Esophagus muscularis mucosa (tissue), 4 donors: ENCODE results near the gene ZNF862. TPM values are rescaled to one million over a fixed set of nuclear protein-coding genes. Genes with fewer than 3 reads are reported as not detected.
A peak's percentile ranks its signal among the peaks of the same experiment; 100 is the strongest.

ENCODE experiments used
- DNase-seq: peaks from one replicate; pipeline ENCODE4 v3.0.0-alpha.2; 2017; ENCODE audit errors: extremely low spot score
- H3K27ac ChIP-seq, 4 donors: fragments of 200-600 bp; sonication (generic); replicated peaks in 1 of 4; 1 replicate in 3 of 4; 2 replicates in 1 of 4; pipeline ENCODE4 v1.5.1; 2016 to 2019; ENCODE audit warnings: mild to moderate bottlenecking in 1 of 4
- H3K27me3 ChIP-seq, 4 donors: fragments of 200-600 bp; sonication (generic); one replicate each; pipeline versions ENCODE4 v1.5.1 to v1.6.0; 2016 to 2019
- H3K36me3 ChIP-seq, 4 donors: fragments of 200-600 bp; sonication (generic); one replicate each; pipeline ENCODE4 v1.5.1; 2016 to 2019
- H3K4me1 ChIP-seq, 4 donors: fragments of 200-600 bp; sonication (generic); one replicate each; pipeline ENCODE4 v1.5.1; 2016 to 2019
- H3K4me3 ChIP-seq, 4 donors: fragments of 200-600 bp; sonication (generic); 1 replicate in 2 of 4; 2 replicates in 2 of 4; pipeline ENCODE4 v1.5.1; 2016 to 2019; ENCODE audit warnings: mild to moderate bottlenecking in 4 of 4, moderate library complexity in 1 of 4
- H3K9me3 ChIP-seq, 4 donors: fragments of 200-600 bp; sonication (generic); 1 replicate in 3 of 4; 2 replicates in 1 of 4; pipeline ENCODE4 v1.5.1; 2016 to 2019
- EP300 ChIP-seq: sonication (generic); formaldehyde crosslinking; IDR thresholded peaks from one replicate; pipeline ENCODE4 v1.6.1; 2017; ENCODE audit warnings: antibody characterized with exemption
- POLR2A ChIP-seq: fragments of 450-650 bp; IDR thresholded peaks from one replicate; pipeline ENCODE4 v1.6.1; 2017; ENCODE audit warnings: antibody characterized with exemption, moderate library complexity, mild to moderate bottlenecking, low read depth
- POLR2AphosphoS5 ChIP-seq, 2 donors: sonication (generic); formaldehyde crosslinking; IDR thresholded peaks; one replicate each; pipeline ENCODE4 v1.6.1; 2017; ENCODE audit warnings: antibody characterized with exemption in 2 of 2
- WGBS: methylation state at CpG from one replicate; pipeline ENCODE4 v1.1.5; 2018; 5-methylcytosine and 5-hydroxymethylcytosine counted together
- intact Hi-C: fragments of 100-400 bp; cut with DNase I; formaldehyde crosslinking; loops from one replicate; pipeline ENCODE4 v1.15.1; 2023
- total RNA-seq, 4 donors: library from RNA; depleted of rRNA; stranded (reverse); fragments of >200 nt; gene quantifications; one replicate each; pipeline versions ENCODE4 v1.1.0 to v1.2.1, GENCODE V29; 2016
- TF ChIP-seq, protein P1 (sequence below), 3 experiments: fragments of 200-600 bp in 2 of 3; fragments of 450-650 bp in 1 of 3; sonication (generic) in 2 of 3; IDR thresholded peaks; one replicate each; pipeline ENCODE4 v1.5.1; 2017 to 2019; ENCODE audit warnings: antibody characterized with exemption in 3 of 3, mild to moderate bottlenecking in 2 of 3, moderate library complexity in 1 of 3

Gene ZNF862
- total RNA-seq, 4 donors from 2014 or later = 9.1 to 17.1 (median 13.3) TPM

DNA sequence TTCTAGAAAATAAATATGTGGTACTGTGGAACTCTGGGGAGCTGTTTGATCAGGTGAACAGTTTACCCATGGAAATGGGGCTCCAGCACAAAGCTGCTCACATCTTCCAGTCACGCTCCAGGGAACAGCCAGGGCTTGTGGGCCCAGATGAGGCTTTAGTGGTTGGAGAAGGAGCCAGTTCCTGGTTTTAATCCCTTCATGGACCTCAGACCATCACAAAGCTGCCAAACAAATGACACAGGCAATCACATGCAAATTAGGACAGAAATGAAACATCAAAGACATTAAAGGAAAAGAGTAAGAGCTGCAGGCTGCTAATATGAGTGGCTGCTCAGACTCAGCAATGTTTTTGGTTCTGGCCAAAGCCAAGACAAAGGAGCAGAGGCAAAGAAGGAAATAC, 33.4 kb downstream of the ZNF862 start:
- intact Hi-C loops = loop anchor here (5.0 kb wide), 1 partner anchor 34 kb away; the partner anchor contains the start of gene ZNF862
- peaks cover 0 to 33% (median 9%) of the 10 kb centered on the region in 4 donors for H3K36me3 ChIP-seq
- peaks cover 22 to 35% (median 25%) of the 10 kb centered on the region in 4 donors for H3K4me1 ChIP-seq
- H3K9me3 ChIP-seq = no peaks in the 10 kb centered on the region
- H3K4me3 ChIP-seq = no peak overlapping the region
- H3K27ac ChIP-seq = no peak overlapping the region
- no peak for DNase-seq
- TF ChIP-seq EP300 = no peak
- TF ChIP-seq, protein P1, sequence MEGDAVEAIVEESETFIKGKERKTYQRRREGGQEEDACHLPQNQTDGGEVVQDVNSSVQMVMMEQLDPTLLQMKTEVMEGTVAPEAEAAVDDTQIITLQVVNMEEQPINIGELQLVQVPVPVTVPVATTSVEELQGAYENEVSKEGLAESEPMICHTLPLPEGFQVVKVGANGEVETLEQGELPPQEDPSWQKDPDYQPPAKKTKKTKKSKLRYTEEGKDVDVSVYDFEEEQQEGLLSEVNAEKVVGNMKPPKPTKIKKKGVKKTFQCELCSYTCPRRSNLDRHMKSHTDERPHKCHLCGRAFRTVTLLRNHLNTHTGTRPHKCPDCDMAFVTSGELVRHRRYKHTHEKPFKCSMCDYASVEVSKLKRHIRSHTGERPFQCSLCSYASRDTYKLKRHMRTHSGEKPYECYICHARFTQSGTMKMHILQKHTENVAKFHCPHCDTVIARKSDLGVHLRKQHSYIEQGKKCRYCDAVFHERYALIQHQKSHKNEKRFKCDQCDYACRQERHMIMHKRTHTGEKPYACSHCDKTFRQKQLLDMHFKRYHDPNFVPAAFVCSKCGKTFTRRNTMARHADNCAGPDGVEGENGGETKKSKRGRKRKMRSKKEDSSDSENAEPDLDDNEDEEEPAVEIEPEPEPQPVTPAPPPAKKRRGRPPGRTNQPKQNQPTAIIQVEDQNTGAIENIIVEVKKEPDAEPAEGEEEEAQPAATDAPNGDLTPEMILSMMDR (IDR thresholded peaks at IDR 0.05) = no peak
- TF ChIP-seq POLR2A = no peak
- no peak for TF ChIP-seq POLR2AphosphoS5 (IDR thresholded peaks at IDR 0.05)
- WGBS = 100% methylated on average over 1 of the region's 1 CpG
- no peaks in the 10 kb centered on the region for H3K27me3 ChIP-seq

DNA sequence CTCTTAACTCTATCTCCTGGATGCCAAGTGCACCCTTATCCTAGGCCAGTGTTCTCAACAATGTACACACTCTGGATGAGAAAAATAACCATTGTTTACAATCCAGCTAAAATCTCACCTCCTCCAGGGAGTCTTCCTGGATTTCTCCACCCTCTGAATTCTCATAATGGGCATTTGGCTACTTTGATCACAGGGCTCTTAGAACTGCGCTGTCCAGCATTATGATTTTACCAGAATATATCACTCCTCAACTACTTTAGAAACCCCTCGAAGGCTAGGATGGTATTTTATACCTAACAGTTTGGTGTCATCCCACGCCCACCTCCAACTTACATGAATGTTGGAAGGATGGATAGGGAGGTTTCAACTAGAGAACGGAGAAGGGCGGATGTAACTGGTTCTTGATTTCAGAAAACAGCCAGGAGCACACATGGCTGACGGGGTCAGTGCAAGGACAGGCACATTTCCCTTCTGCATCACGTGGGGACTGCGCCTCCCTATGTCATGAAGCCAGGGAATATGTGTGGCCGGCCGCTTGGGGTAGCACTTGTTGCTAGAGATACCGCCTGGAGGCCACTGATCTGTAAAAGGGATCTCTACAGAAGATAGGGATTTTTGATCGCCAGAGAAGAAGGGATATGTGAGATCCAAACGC, 34.4 kb downstream of the ZNF862 start:
- 19% methylated on average over 13 of the region's 13 CpGs for WGBS

DNA sequence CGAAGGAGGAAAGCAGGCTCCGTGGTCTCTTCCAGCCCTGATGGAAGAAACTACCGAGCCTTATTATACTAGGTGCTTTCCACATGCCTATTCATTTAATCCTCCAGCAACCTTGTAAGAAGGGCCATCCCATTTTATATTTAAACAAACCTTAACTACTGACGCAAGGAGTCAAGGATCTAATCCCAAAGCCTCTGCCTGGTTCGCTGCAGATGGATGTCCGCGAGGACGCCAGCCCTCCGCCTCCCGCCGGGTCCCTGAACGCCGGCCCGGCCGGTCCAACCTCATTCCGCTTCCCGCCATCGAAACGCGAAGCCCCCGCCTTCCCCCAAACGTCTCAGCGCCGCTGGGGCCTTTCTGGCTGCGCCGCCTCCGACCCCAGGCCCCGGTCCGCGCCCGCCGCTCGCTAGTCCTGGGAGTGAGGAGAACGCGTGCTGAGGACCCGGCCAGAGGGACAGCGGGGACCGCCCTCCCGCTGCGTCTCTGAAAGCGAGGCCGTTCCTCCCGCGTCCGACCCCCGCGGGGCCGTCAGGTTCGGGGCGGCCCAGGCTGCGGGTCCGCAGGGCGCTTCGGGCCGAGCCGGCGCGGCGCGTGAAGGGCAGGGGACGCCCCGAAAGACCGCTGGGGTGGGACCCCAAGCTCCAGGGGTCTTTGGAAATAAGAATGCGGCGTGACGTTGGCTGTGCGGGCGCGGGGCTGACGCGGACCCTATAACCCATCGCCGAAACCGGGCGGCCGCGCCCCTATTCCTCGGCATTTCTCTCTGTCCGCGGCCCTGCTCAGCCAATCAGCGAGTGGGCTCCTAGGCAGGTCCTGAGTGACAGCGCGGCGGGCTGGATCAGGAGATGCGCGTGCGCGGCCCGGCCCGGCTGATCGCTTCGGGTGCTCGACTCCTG, 35.1 kb downstream of the ZNF862 start, which contains the start of gene ATP6V0E2:
Gene ATP6V0E2 (plus strand): TSS at position 896 of the 896 bp plus-strand sequence. CDS start 97 bp downstream, outside the sequence.
- TF ChIP-seq EP300 = no peak
- peak; percentile 87 to 91 for TF ChIP-seq POLR2AphosphoS5 (IDR thresholded peaks at IDR 0.05)

More for the DNA sequence above, 34.4 kb downstream of the ZNF862 start:
- Histone ChIP-seq H3K4me1 (peaks cover 22 to 35% (median 25%) of the 10 kb centered on the region in 4 donors), H3K27ac (peak overlapping the region; percentile 93 to 97 (median 96)), H3K27me3 (no peaks in the 10 kb centered on the region), H3K4me3 (peak overlapping the region; percentile 83 to 94 (median 92)), H3K36me3 (peaks cover 0 to 31% (median 11%) of the 10 kb centered on the region in 4 donors), H3K9me3 (no peaks in the 10 kb centered on the region)
- TF ChIP-seq POLR2AphosphoS5 (IDR thresholded peaks at IDR 0.05) (peak; percentile 63 to 88), EP300 (no peak), POLR2A (no peak)
- TF ChIP-seq, protein P1 (IDR thresholded peaks at IDR 0.05) = peak; percentile 16 to 35 (median 32)
- peak; percentile 97 for DNase-seq
- intact Hi-C loops = loop anchor here (5.0 kb wide), 1 partner anchor 35 kb away; the partner anchor contains the start of gene ZNF862

DNA sequence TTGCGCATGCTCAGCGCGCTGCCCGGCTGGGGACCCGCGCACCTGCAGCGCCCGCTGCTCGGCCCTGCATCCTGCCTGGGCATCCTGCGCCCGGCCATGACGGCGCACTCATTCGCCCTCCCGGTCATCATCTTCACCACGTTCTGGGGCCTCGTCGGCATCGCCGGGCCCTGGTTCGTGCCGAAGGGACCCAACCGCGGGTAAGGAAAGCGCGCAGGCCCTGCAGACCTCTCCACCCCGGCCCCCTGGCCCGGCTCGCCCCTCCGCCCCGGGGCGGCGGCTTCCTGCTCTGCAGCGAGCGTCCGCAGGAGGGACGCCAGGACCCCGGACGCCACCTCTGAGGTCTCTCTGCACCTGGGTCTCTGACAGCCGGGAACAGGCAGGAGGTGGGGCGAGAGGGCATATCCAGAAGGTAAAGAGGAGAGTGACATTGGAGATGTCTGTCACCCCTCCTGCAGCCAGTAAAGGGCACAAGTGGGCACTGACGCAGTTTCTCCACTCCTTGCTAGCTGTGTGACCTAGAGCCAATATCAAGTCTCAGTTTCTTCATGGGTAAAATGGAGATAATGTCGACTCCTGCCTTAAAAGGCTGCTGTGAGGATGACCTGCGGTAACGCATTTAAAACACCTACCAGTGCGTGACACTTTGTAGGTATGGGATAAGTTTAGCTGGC, 35.9 kb downstream of the ZNF862 start:
- Histone ChIP-seq H3K4me3 (peak overlapping the region; percentile 83 to 94 (median 92)), H3K27ac (peak overlapping the region; percentile 93 to 97 (median 96)), H3K4me1 (peaks cover 22 to 30% (median 25%) of the 10 kb centered on the region in 4 donors), H3K9me3 (no peaks in the 10 kb centered on the region), H3K36me3 (peaks cover 0 to 29% (median 17%) of the 10 kb centered on the region in 4 donors), H3K27me3 (no peaks in the 10 kb centered on the region)
- intact Hi-C loops = loop anchor here (5.0 kb wide), 1 partner anchor 37 kb away; the partner anchor contains the start of gene ZNF862
- peak; percentile 47 for DNase-seq
- WGBS = 59% methylated on average over 5 of the region's 46 CpGs
- no peak for TF ChIP-seq EP300
- no peak for TF ChIP-seq POLR2A
- TF ChIP-seq, protein P1 (IDR thresholded peaks at IDR 0.05) = peak in 2 of 3 experiments; percentile 7 to 13
- TF ChIP-seq POLR2AphosphoS5 (IDR thresholded peaks at IDR 0.05) = no peak

More for the DNA sequence above, 35.1 kb downstream of the ZNF862 start, which contains the start of gene ATP6V0E2:
- intact Hi-C loops = loop anchor here (5.0 kb wide), 1 partner anchor 36 kb away; the partner anchor contains the start of gene ZNF862
- WGBS = 2% methylated on average over 4 of the region's 93 CpGs
- H3K27me3 ChIP-seq = no peaks in the 10 kb centered on the region
- H3K27ac ChIP-seq = peak within 1 kb of the TSS; percentile 93 to 97 (median 96)
- H3K4me1 ChIP-seq = peaks cover 22 to 33% (median 25%) of the 10 kb centered on the region in 4 donors
- no peaks in the 10 kb centered on the region for H3K9me3 ChIP-seq
- DNase-seq = peak; percentile 98
- H3K4me3 ChIP-seq = peak within 1 kb of the TSS; percentile 83 to 94 (median 92)
- peaks cover 0 to 29% (median 14%) of the 10 kb centered on the region in 4 donors for H3K36me3 ChIP-seq
